GM12801 (cell line): ENCODE data around the gene LRP1B.

ENCODE experiments used
- CTCF ChIP-seq: IDR thresholded peaks from one replicate; pipeline ENCODE4 v1.5.1; 2011; ENCODE audit warnings: control low read depth; ENCODE audit not compliant: insufficient read length; ENCODE audit errors: extremely low read depth

The LRP1B gene

GRCh38 chr2:140841141-140841540 lies 1289.7 kb downstream of the LRP1B start:
- no peak for TF ChIP-seq CTCF

- TF ChIP-seq CTCF = no peak
These were observed 1294.0 kb downstream of the LRP1B start for GRCh38 chr2:140836826-140837225.

GRCh38 chr2:140835079-140835478 lies 1295.7 kb downstream of the LRP1B start:
- no peak for TF ChIP-seq CTCF

- no peak for TF ChIP-seq CTCF
These were observed 1316.7 kb downstream of the LRP1B start for GRCh38 chr2:140814141-140814540.

- no peak for TF ChIP-seq CTCF
These were observed 1322.0 kb downstream of the LRP1B start for GRCh38 chr2:140808820-140809219.

GRCh38 chr2:140808211-140808610 lies 1322.6 kb downstream of the LRP1B start:
- TF ChIP-seq CTCF = no peak

- TF ChIP-seq CTCF = no peak
These were observed 1326.0 kb downstream of the LRP1B start for GRCh38 chr2:140804700-140805260.
